ENCODE measurements around the gene CD58.
A peak's percentile ranks its signal among the peaks of the same experiment; 100 is the strongest.

CD58 gene

DNA sequence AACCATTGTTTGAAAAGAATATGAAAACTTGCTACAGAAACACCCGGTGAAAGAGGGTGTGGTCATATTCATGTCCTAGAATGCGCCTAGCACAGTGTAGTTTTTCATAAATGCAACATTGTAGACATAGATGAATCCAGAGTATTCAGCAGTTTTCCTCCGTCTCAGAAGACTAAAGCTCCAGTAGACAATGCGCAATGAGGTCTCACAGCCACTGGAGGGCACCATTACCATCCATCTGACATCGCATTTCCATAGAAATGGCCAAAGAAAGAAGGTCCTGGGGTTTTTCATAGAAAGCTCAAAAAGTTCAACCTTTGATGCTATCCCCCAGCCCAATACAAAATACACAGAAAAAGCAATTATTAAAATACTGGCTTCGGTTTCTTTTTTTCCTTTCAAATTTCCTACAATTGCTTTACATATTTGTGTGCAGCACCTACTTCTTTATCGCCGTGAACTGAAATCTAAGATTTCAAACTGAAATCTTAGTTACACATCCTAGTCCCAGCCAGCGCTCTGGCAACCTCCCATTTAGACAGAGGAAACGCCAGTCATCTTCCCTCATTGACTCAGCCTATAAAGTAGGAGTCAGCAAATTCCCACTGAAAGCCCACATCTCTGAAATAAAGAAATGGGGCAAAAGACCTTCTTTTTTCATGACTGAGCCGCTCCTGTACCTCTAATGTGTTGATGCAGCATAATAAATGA is 3.9 kb upstream of the CD58 start:
- peak; percentile 63 for DNase-seq
- Mint-ChIP-seq H3K4me1 (peaks cover 40% of the 10 kb centered on the region), H3K36me3 (ENCODE audit: low read depth) (peaks cover 8% of the 10 kb centered on the region), H3K9me3 (no peaks in the 10 kb centered on the region), H3K4me3 (no peak overlapping the region), H3K27ac (no peak overlapping the region), H3K27me3 (ENCODE audit: low read depth, poor library complexity) (peaks cover 9% of the 10 kb centered on the region)
- TF ChIP-seq, protein P1, sequence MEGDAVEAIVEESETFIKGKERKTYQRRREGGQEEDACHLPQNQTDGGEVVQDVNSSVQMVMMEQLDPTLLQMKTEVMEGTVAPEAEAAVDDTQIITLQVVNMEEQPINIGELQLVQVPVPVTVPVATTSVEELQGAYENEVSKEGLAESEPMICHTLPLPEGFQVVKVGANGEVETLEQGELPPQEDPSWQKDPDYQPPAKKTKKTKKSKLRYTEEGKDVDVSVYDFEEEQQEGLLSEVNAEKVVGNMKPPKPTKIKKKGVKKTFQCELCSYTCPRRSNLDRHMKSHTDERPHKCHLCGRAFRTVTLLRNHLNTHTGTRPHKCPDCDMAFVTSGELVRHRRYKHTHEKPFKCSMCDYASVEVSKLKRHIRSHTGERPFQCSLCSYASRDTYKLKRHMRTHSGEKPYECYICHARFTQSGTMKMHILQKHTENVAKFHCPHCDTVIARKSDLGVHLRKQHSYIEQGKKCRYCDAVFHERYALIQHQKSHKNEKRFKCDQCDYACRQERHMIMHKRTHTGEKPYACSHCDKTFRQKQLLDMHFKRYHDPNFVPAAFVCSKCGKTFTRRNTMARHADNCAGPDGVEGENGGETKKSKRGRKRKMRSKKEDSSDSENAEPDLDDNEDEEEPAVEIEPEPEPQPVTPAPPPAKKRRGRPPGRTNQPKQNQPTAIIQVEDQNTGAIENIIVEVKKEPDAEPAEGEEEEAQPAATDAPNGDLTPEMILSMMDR (IDR thresholded peaks at IDR 0.05) = peak; percentile 81

GRCh38 chr1:116573431-116574095 is 2.7 kb upstream of the CD58 start:
- no peak for DNase-seq

DNA sequence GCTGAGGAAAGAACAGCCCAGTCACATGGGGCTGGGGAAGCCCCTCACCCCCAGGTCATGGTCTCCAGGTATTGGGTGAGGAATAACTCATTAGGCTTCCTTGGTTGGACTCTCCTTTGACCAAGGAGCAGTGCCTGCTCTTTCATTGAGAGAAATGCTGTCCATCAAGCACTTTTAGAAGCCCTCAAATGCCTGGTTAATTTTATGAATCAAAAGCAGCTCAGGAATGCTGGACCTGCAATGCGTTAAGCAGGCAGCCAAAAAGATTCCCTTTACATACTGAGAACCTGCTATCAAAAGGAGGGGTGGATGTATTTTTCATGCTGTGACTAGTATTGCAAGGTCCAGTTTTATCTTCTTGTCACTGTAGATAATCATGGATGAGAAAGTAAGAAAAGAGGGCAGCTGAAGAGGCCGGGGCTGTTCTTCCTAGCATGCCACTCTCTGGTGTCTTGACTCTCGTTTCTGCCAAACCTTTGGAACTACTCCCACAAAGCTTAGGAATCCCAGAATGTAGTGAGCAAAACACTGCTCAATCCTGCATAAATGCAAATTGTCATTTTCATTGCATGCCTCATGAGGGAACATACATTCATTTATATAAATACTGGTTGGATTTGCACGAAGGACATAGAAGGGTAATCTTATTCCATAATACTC is 2.1 kb upstream of the CD58 start:
- Mint-ChIP-seq H3K9me3 (no peaks in the 10 kb centered on the region), H3K4me1 (peaks cover 47% of the 10 kb centered on the region), H3K4me3 (no peak overlapping the region), H3K27me3 (ENCODE audit: low read depth, poor library complexity) (peaks cover 13% of the 10 kb centered on the region), H3K27ac (no peak overlapping the region), H3K36me3 (ENCODE audit: low read depth) (peaks cover 8% of the 10 kb centered on the region)
- TF ChIP-seq, protein P1 (IDR thresholded peaks at IDR 0.05) = no peak
- DNase-seq = no peak

More at GRCh38 chr1:116573431-116574095, 2.7 kb upstream of the CD58 start:
- no peaks in the 10 kb centered on the region for H3K9me3 Mint-ChIP-seq
- H3K27me3 Mint-ChIP-seq (ENCODE audit: low read depth, poor library complexity) = peaks cover 13% of the 10 kb centered on the region
- H3K36me3 Mint-ChIP-seq (ENCODE audit: low read depth) = peaks cover 8% of the 10 kb centered on the region
- TF ChIP-seq, protein P1 (IDR thresholded peaks at IDR 0.05) = no peak
- no peak overlapping the region for H3K27ac Mint-ChIP-seq
- no peak overlapping the region for H3K4me3 Mint-ChIP-seq
- H3K4me1 Mint-ChIP-seq = peaks cover 45% of the 10 kb centered on the region

- peak overlapping the region; percentile 79 for H3K4me3 Mint-ChIP-seq
- H3K9me3 Mint-ChIP-seq = no peaks in the 10 kb centered on the region
- no peak overlapping the region for H3K27ac Mint-ChIP-seq
- peaks cover 47% of the 10 kb centered on the region for H3K4me1 Mint-ChIP-seq
- DNase-seq = no peak
- H3K36me3 Mint-ChIP-seq (ENCODE audit: low read depth) = peaks cover under 1% of the 10 kb centered on the region
- H3K27me3 Mint-ChIP-seq (ENCODE audit: low read depth, poor library complexity) = peaks cover 11% of the 10 kb centered on the region
- TF ChIP-seq, protein P1 (IDR thresholded peaks at IDR 0.05) = no peak
Observed at GRCh38 chr1:116572099-116572498, 1.3 kb upstream of the CD58 start.

DNA sequence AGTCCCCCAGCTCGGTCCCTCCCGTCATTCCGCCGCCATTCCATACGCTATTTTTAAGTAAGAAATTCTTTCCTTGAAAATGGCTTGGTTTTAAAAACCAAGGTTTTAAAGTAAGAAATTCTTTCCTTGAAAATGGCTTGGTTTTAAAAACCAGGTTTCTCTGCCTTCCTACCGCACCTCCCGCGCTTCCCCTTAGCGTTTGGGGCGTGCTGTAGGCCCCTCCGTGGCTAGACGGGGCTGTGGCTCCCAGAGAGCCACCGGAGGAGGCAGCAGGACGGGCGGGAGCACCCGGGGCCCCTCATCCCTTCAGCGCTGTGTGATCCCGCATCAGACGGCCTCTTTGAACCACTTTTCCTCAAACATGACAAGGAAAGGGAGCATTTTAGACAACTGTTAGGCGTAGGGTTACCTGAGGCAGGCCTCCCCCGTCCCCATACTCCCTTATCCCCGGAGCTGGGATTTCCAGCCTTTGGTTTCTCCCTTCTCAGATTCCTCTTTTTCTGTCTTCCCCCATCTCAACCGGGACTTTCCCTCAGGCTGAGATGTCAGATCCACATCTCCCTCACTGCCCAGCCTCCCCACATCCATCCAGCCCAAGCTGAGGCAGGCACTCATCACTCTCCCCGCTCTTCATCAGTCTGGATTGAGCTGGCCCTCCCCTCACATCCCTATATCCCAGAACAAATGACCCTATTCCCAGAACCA is 541 bp upstream of the CD58 start:
- peak; percentile 14 for DNase-seq
- no peaks in the 10 kb centered on the region for H3K9me3 Mint-ChIP-seq
- peaks cover 11% of the 10 kb centered on the region for H3K27me3 Mint-ChIP-seq (ENCODE audit: low read depth, poor library complexity)
- H3K27ac Mint-ChIP-seq = peak overlapping the region; percentile 16
- TF ChIP-seq, protein P1 (IDR thresholded peaks at IDR 0.05) = no peak
- H3K4me3 Mint-ChIP-seq = peak overlapping the region; percentile 79
- no peaks in the 10 kb centered on the region for H3K36me3 Mint-ChIP-seq (ENCODE audit: low read depth)
- peaks cover 47% of the 10 kb centered on the region for H3K4me1 Mint-ChIP-seq
